AG08395 (cell line): ENCODE measurements around the gene GRM8.
A peak's percentile ranks its signal among the peaks of the same experiment; 100 is the strongest.

Source experiments
- DNase-seq: peaks from one replicate; pipeline ENCODE4 v3.0.0; 2012; ENCODE audit warnings: mixed read lengths, low spot score

GRM8 gene

GRCh38 chr7:127146746-127147536 is 105.8 kb downstream of the GRM8 start:
- DNase-seq = no peak

GRCh38 chr7:127137146-127137545 is 115.6 kb downstream of the GRM8 start:
- no peak for DNase-seq

- DNase-seq = no peak
Observed at GRCh38 chr7:127135871-127136485, 116.8 kb downstream of the GRM8 start.

- DNase-seq = no peak
Observed at GRCh38 chr7:127123220-127123619, 129.5 kb downstream of the GRM8 start.

GRCh38 chr7:127119517-127119916 is 133.2 kb downstream of the GRM8 start:
- no peak for DNase-seq

- DNase-seq = no peak
Observed at GRCh38 chr7:127114742-127115265, 137.9 kb downstream of the GRM8 start.

- peak; percentile 16 for DNase-seq
Observed at GRCh38 chr7:127107601-127108007, 145.1 kb downstream of the GRM8 start.

GRCh38 chr7:127093340-127093739 is 159.4 kb downstream of the GRM8 start:
- no peak for DNase-seq

- DNase-seq = no peak
Observed at GRCh38 chr7:127091620-127092019, 161.1 kb downstream of the GRM8 start.

- DNase-seq = no peak
Observed at GRCh38 chr7:127089146-127089545, 163.6 kb downstream of the GRM8 start.

GRCh38 chr7:127081539-127081938 is 171.2 kb downstream of the GRM8 start:
- DNase-seq = no peak

GRCh38 chr7:127080576-127080975 is 172.2 kb downstream of the GRM8 start:
- no peak for DNase-seq

GRCh38 chr7:127066974-127067373 is 185.8 kb downstream of the GRM8 start:
- no peak for DNase-seq

- no peak for DNase-seq
Observed at GRCh38 chr7:127059475-127059874, 193.3 kb downstream of the GRM8 start.

- no peak for DNase-seq
Observed at GRCh38 chr7:127057918-127058317, 194.8 kb downstream of the GRM8 start.

GRCh38 chr7:127056202-127056601 is 196.5 kb downstream of the GRM8 start:
- no peak for DNase-seq

GRCh38 chr7:127047521-127047920 is 205.2 kb downstream of the GRM8 start:
- no peak for DNase-seq

- DNase-seq = no peak
Observed at GRCh38 chr7:127041689-127042452, 210.9 kb downstream of the GRM8 start.

GRCh38 chr7:127040042-127040441 is 212.7 kb downstream of the GRM8 start:
- no peak for DNase-seq

- no peak for DNase-seq
Observed at GRCh38 chr7:127039541-127039940, 213.2 kb downstream of the GRM8 start.

- DNase-seq = no peak
Observed at GRCh38 chr7:127035203-127035849, 217.4 kb downstream of the GRM8 start.

GRCh38 chr7:127034186-127034806 is 218.4 kb downstream of the GRM8 start:
- DNase-seq = no peak
